HCT116 (cell line): Measurements from ENCODE around the gene SDK1. TPM values are rescaled to one million over a fixed set of nuclear protein-coding genes. Genes with fewer than 3 reads are reported as not detected.

Source experiments
- ATAC-seq: fragments of 200-7000 bp; cut with Tn5 transposase; 2 replicates; pipeline ENCODE4 v1.9.1; 2020; ENCODE audit warnings: mild to moderate bottlenecking, moderate library complexity
- BruUV-seq: library from RNA; stranded (reverse); fragments of 400-500 nt; replicated peaks from 2 replicates; lab custom pipeline; 2021; lab: Mats Ljungman, UMichigan
- CTCF ChIA-PET: fragments of 300-600 bp; sonication (Branson Sonifier 250); formaldehyde crosslinking; loops from one replicate; lab custom pipeline; 2021; ENCODE audit warnings: antibody characterized with exemption; lab: Charles Lee
- POLR2A ChIA-PET: fragments of 300-600, 350-600 bp; sonication (Branson Sonifier 250); formaldehyde crosslinking; loops from one replicate; lab custom pipeline; 2021; ENCODE audit warnings: antibody characterized with exemption; lab: Charles Lee
- RAD21 ChIA-PET, 2 experiments: fragments of 300-600 bp; sonication (Branson Sonifier 250); formaldehyde crosslinking; loops; one replicate each; lab custom pipeline; 2023; ENCODE audit warnings: low total read pairs in 2 of 2; ENCODE audit not compliant: uncharacterized antibody in 2 of 2, unreplicated experiment in 2 of 2, low non-redundant PET in 1 of 2; lab: Charles Lee
- DNase-seq: peaks from one replicate; pipeline ENCODE4 v3.0.0-alpha.2; 2010; ENCODE audit warnings: low read depth, low spot score
- H2AFZ ChIP-seq: fragments of 200-600 bp; shearing (Covaris generic), sonication (generic); 2 replicates; pipeline ENCODE4 v1.6.1; 2017; ENCODE audit warnings: low read depth, mixed run types, mixed read lengths, antibody characterized with exemption, low read length; ENCODE audit not compliant: poor library complexity, severe bottlenecking
- H3K27ac ChIP-seq: 2 replicates; pipeline ENCODE4 v1.5.1; 2012; ENCODE audit warnings: low read depth, low read length
- H3K27me3 ChIP-seq: fragments of 200-600 bp; sonication (generic); 2 replicates; pipeline ENCODE4 v1.6.1; 2016; ENCODE audit warnings: mixed run types, low read length, mixed read lengths; ENCODE audit not compliant: insufficient read depth
- H3K36me3 ChIP-seq, 2 experiments: fragments of 200-500 bp in 1 of 2; fragments of 200-600 bp in 1 of 2; sonication (Bioruptor generic) in 1 of 2; sonication (generic) in 1 of 2; 2 replicates each; pipeline versions ENCODE4 v1.5.1 to v1.6.1; 2014 to 2016; ENCODE audit warnings: low read length in 2 of 2, inconsistent platforms in 1 of 2, mixed read lengths in 1 of 2, mixed run types in 1 of 2; ENCODE audit not compliant: insufficient read depth in 2 of 2, control insufficient read depth in 1 of 2
- H3K4me1 ChIP-seq, 2 experiments: fragments of 200-600 bp in 1 of 2; sonication (generic) in 1 of 2; 2 replicates each; pipeline versions ENCODE4 v1.5.1 to v1.6.1; 2012 to 2017; ENCODE audit warnings: low read length in 2 of 2, inconsistent platforms in 1 of 2, mild to moderate bottlenecking in 1 of 2, mixed read lengths in 1 of 2, mixed run types in 1 of 2, moderate library complexity in 1 of 2; ENCODE audit not compliant: insufficient read depth in 2 of 2, control insufficient read depth in 1 of 2
- H3K4me2 ChIP-seq: fragments of 200-600 bp; sonication (generic); 2 replicates; pipeline ENCODE4 v1.6.1; 2017; ENCODE audit warnings: mixed run types, low read length, mixed read lengths
- H3K4me3 ChIP-seq, 2 experiments: fragments of 200-600 bp in 1 of 2; sonication (generic) in 1 of 2; replicated peaks in 1 of 2; 2 replicates each; pipeline ENCODE4 v1.5.1; 2011 to 2016; ENCODE audit warnings: low read length in 2 of 2, control low read depth in 1 of 2, low read depth in 1 of 2, mild to moderate bottlenecking in 1 of 2, mixed read lengths in 1 of 2, mixed run types in 1 of 2
- H3K79me2 ChIP-seq: fragments of 200-600 bp; sonication (generic); 2 replicates; pipeline ENCODE4 v1.6.1; 2017; ENCODE audit warnings: mild to moderate bottlenecking, mixed run types, low read length, moderate library complexity, mixed read lengths; ENCODE audit not compliant: insufficient read depth
- H3K9ac ChIP-seq: fragments of 200-600 bp; sonication (generic); 2 replicates; pipeline ENCODE4 v1.6.1; 2016; ENCODE audit warnings: low read length, mixed read lengths
- H3K9me2 ChIP-seq: fragments of 200-600 bp; sonication (generic), shearing (Covaris generic); 2 replicates; pipeline ENCODE4 v1.6.1; 2017; ENCODE audit warnings: mixed run types, mild to moderate bottlenecking, moderate library complexity; ENCODE audit not compliant: insufficient read depth
- H3K9me3 ChIP-seq, 2 experiments: fragments of 200-500 bp in 1 of 2; fragments of 200-600 bp in 1 of 2; sonication (Bioruptor generic) in 1 of 2; sonication (generic) in 1 of 2; 2 replicates each; pipeline ENCODE4 v1.6.1; 2014 to 2017; ENCODE audit warnings: low read length in 2 of 2, mixed read lengths in 2 of 2, inconsistent platforms in 1 of 2, low read depth in 1 of 2, mild to moderate bottlenecking in 1 of 2, mixed run types in 1 of 2, moderate library complexity in 1 of 2; ENCODE audit not compliant: control insufficient read depth in 1 of 2, insufficient read depth in 1 of 2
- H4K20me1 ChIP-seq: fragments of 200-600 bp; sonication (generic), shearing (Covaris generic); 2 replicates; pipeline ENCODE4 v1.6.1; 2017; ENCODE audit warnings: mixed run types, mild to moderate bottlenecking, moderate library complexity; ENCODE audit not compliant: insufficient read depth
- ATF3 ChIP-seq: IDR thresholded peaks from 2 replicates; pipeline ENCODE4 v1.6.1; 2012
- CEBPB ChIP-seq: IDR thresholded peaks from 2 replicates; pipeline ENCODE4 v1.6.1; 2012; ENCODE audit warnings: low read depth
- CTCF ChIP-seq, 3 experiments: fragments of 200-600 bp in 1 of 3; sonication (generic) in 1 of 3; IDR thresholded peaks in 2 of 3; conservative IDR thresholded peaks in 1 of 3; 2 replicates each; pipeline ENCODE4 v1.5.1; 2012 to 2017; ENCODE audit warnings: low read depth in 2 of 3, low read length in 2 of 3, antibody characterized with exemption in 1 of 3, borderline replicate concordance in 1 of 3, control low read depth in 1 of 3, mild to moderate bottlenecking in 1 of 3, mixed read lengths in 1 of 3, mixed run types in 1 of 3, moderate library complexity in 1 of 3; ENCODE audit not compliant: insufficient read depth in 1 of 3
- EGR1 ChIP-seq: IDR thresholded peaks from 2 replicates; pipeline ENCODE4 v1.6.1; 2012; ENCODE audit warnings: low read depth
- ELF1 ChIP-seq: IDR thresholded peaks from 2 replicates; pipeline ENCODE4 v1.6.1; 2012; ENCODE audit warnings: low read depth, borderline replicate concordance
- EZH2 ChIP-seq: fragments of 200-600 bp; sonication (generic); IDR thresholded peaks from 2 replicates; pipeline ENCODE4 v1.6.1; 2017; ENCODE audit warnings: antibody characterized with exemption, mixed run types
- EZH2phosphoT487 ChIP-seq: fragments of 200-600 bp; IDR thresholded peaks from 2 replicates; pipeline ENCODE4 v1.6.1; 2018; ENCODE audit warnings: antibody characterized with exemption, borderline replicate concordance
- FOSL1 ChIP-seq: IDR thresholded peaks from 2 replicates; pipeline ENCODE4 v1.6.1; 2012; ENCODE audit warnings: low read depth
- POLR2A ChIP-seq: IDR thresholded peaks from 2 replicates; pipeline ENCODE4 v1.7.0; 2011; ENCODE audit warnings: borderline replicate concordance; ENCODE audit not compliant: insufficient read depth, insufficient read length; ENCODE audit errors: extremely low read depth
- POLR2AphosphoS5 ChIP-seq: IDR thresholded peaks from 2 replicates; pipeline ENCODE4 v1.6.1; 2011; ENCODE audit warnings: mild to moderate bottlenecking, low read depth, low read length, moderate library complexity
- SIN3A ChIP-seq: IDR thresholded peaks from 2 replicates; pipeline ENCODE4 v1.6.1; 2012; ENCODE audit warnings: low read depth
- SP1 ChIP-seq: IDR thresholded peaks from 2 replicates; pipeline ENCODE4 v1.6.1; 2012; ENCODE audit warnings: low read depth
- TCF7L2 ChIP-seq: IDR thresholded peaks from 2 replicates; pipeline ENCODE4 v1.7.0; 2011; ENCODE audit warnings: borderline replicate concordance, inconsistent platforms; ENCODE audit not compliant: insufficient read depth, insufficient read length; ENCODE audit errors: extremely low read depth
- intact Hi-C: fragments of 100-400 bp; cut with micrococcal nuclease; formaldehyde crosslinking; loops from 2 replicates; pipeline ENCODE4 v1.10.0; 2022
- total RNA-seq: library from RNA; stranded (reverse); gene quantifications from one replicate; pipeline ENCODE4 v1.2.1, GENCODE V29; 2021; ENCODE audit not compliant: unreplicated experiment
- TF ChIP-seq, protein P1 (sequence below): IDR thresholded peaks from 2 replicates; pipeline ENCODE4 v1.6.1; 2012
- TF ChIP-seq, protein P2 (sequence below): IDR thresholded peaks from 2 replicates; pipeline ENCODE4 v1.6.1; 2011; ENCODE audit warnings: mild to moderate bottlenecking, low read length, moderate library complexity; ENCODE audit not compliant: insufficient replicate concordance; ENCODE audit errors: extremely low read depth

SDK1 gene
- total RNA-seq, 1 experiment from 2014 or later, result 0.05 TPM

DNA sequence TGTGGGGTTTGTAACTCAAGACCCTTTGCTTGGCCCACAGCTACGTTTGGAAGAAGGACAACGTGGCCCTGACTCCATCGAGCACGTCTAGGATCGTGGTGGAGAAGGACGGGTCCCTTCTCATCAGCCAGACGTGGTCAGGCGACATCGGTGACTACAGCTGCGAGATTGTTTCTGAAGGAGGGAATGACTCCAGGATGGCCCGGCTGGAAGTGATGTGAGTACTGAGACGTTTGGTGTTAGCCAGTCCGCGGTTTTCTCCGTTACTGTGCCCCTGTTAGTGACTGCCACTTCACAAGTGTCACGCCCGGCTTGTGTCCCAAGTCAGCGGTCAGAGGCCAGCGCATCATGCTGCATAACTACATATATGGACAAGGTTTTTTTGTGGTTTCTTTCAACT is 673.3 kb downstream of the SDK1 start:
- Histone ChIP-seq H3K27me3 (peaks cover 10% of the 10 kb centered on the region; the same call in 1 of the 2 replicates), H3K9ac (no peak overlapping the region), H3K4me2 (no peak overlapping the region), H3K9me2 (no peaks in the 10 kb centered on the region), H3K36me3 (no peaks in the 10 kb centered on the region), H4K20me1 (no peaks in the 10 kb centered on the region), H3K79me2 (no peaks in the 10 kb centered on the region), H3K9me3 (no peaks in the 10 kb centered on the region), H2AFZ (no peak overlapping the region), H3K27ac (no peak overlapping the region), H3K4me1 (no peaks in the 10 kb centered on the region), H3K4me3 (no peak overlapping the region)
- no peak for ATAC-seq
- ChIA-PET CTCF (no interaction called here), RAD21 (no interaction called here), POLR2A (no interaction called here)
- intact Hi-C loops, result no loop called here
- no peak for DNase-seq
- BruUV-seq, result no TSS peak
- TF ChIP-seq POLR2A, result no peak
- TF ChIP-seq TCF7L2, result no peak
- no peak for TF ChIP-seq POLR2AphosphoS5
- TF ChIP-seq EZH2, result no peak
- TF ChIP-seq SP1, result no peak
- TF ChIP-seq, all 23 proteins: peak for 0

- no peaks in the 10 kb centered on the region for H3K36me3 ChIP-seq
- ChIA-PET POLR2A (no interaction called here), CTCF (no interaction called here), RAD21 (no interaction called here)
- BruUV-seq, result no TSS peak
- no peak overlapping the region for H3K27ac ChIP-seq
- H4K20me1 ChIP-seq, result no peaks in the 10 kb centered on the region
- H3K79me2 ChIP-seq, result no peaks in the 10 kb centered on the region
- no peak overlapping the region for H2AFZ ChIP-seq
- H3K9me3 ChIP-seq, result no peaks in the 10 kb centered on the region
- DNase-seq (no peak), ATAC-seq (no peak)
- intact Hi-C loops, result no loop called here
- H3K9me2 ChIP-seq, result no peaks in the 10 kb centered on the region
- no peak overlapping the region for H3K4me3 ChIP-seq
- no peaks in the 10 kb centered on the region for H3K4me1 ChIP-seq
- H3K4me2 ChIP-seq, result no peak overlapping the region
- H3K27me3 ChIP-seq, result peaks cover 10% of the 10 kb centered on the region; the same call in 1 of the 2 replicates
- no peak overlapping the region for H3K9ac ChIP-seq
- TF ChIP-seq EZH2phosphoT487 (no peak), POLR2AphosphoS5 (no peak), ATF3 (no peak), SIN3A (no peak), CTCF (IDR thresholded peaks at IDR 0.05 in 2 of 3, conservative IDR thresholded peaks at IDR 0.05 in 1 of 3; ENCODE audit: borderline replicate concordance in 1 of 3, insufficient read depth in 1 of 3, low read depth in 2 of 3, low read length in 2 of 3) (no peak), SP1 (no peak), CEBPB (no peak), ELF1 (no peak), EGR1 (no peak), FOSL1 (no peak)
- TF ChIP-seq, protein P1, sequence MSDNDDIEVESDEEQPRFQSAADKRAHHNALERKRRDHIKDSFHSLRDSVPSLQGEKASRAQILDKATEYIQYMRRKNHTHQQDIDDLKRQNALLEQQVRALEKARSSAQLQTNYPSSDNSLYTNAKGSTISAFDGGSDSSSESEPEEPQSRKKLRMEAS, result no peak
- TF ChIP-seq, protein P2, sequence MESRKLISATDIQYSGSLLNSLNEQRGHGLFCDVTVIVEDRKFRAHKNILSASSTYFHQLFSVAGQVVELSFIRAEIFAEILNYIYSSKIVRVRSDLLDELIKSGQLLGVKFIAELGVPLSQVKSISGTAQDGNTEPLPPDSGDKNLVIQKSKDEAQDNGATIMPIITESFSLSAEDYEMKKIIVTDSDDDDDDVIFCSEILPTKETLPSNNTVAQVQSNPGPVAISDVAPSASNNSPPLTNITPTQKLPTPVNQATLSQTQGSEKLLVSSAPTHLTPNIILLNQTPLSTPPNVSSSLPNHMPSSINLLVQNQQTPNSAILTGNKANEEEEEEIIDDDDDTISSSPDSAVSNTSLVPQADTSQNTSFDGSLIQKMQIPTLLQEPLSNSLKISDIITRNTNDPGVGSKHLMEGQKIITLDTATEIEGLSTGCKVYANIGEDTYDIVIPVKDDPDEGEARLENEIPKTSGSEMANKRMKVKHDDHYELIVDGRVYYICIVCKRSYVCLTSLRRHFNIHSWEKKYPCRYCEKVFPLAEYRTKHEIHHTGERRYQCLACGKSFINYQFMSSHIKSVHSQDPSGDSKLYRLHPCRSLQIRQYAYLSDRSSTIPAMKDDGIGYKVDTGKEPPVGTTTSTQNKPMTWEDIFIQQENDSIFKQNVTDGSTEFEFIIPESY, result no peak
Measured at GRCh38 chr7:3975371-3975770, 674.3 kb downstream of the SDK1 start.
